Liver (tissue), 9 donors: Measurements from ENCODE around the gene SCLT1. TPM values are rescaled to one million over a fixed set of nuclear protein-coding genes. Genes with fewer than 3 reads are reported as not detected.
A peak's percentile ranks its signal among the peaks of the same experiment; 100 is the strongest.

Experiments used
- DNase-seq: peaks from one replicate; pipeline ENCODE4 v3.0.0-alpha.2; 2017; ENCODE audit warnings: low spot score
- H3K27ac ChIP-seq, 2 donors: one replicate each; pipeline ENCODE4 v1.7.0; 2013; ENCODE audit warnings: inconsistent platforms in 2 of 2, low read length in 2 of 2, control low read depth in 1 of 2, low read depth in 1 of 2, mild to moderate bottlenecking in 1 of 2
- H3K27me3 ChIP-seq, 4 donors: one replicate each; pipeline versions ENCODE4 v1.6.1 to v1.7.0; 2013; ENCODE audit warnings: low read length in 3 of 4, inconsistent platforms in 1 of 4, mild to moderate bottlenecking in 1 of 4, moderate library complexity in 1 of 4; ENCODE audit not compliant: control insufficient read depth in 4 of 4, insufficient read depth in 4 of 4
- H3K36me3 ChIP-seq, 4 donors: one replicate each; pipeline versions ENCODE4 v1.6.1 to v1.7.0; 2013; ENCODE audit warnings: low read length in 3 of 4, mild to moderate bottlenecking in 3 of 4, low read depth in 1 of 4, moderate library complexity in 1 of 4; ENCODE audit not compliant: control insufficient read depth in 4 of 4, insufficient read depth in 3 of 4
- H3K4me1 ChIP-seq, 4 donors: one replicate each; pipeline versions ENCODE4 v1.6.1 to v1.7.0; 2013; ENCODE audit warnings: low read length in 3 of 4, mild to moderate bottlenecking in 3 of 4, moderate library complexity in 1 of 4; ENCODE audit not compliant: control insufficient read depth in 4 of 4, insufficient read depth in 4 of 4
- H3K4me3 ChIP-seq, 3 donors: one replicate each; pipeline versions ENCODE4 v1.6.1 to v1.7.0; 2013; ENCODE audit warnings: low read length in 3 of 3, control low read depth in 1 of 3, low read depth in 1 of 3, mild to moderate bottlenecking in 1 of 3
- H3K9ac ChIP-seq, 2 donors: one replicate each; pipeline ENCODE4 v1.7.0; 2013; ENCODE audit warnings: low read length in 2 of 2, mild to moderate bottlenecking in 2 of 2, moderate library complexity in 2 of 2, control low read depth in 1 of 2, low read depth in 1 of 2
- H3K9me3 ChIP-seq, 4 donors: one replicate each; pipeline versions ENCODE4 v1.6.1 to v1.7.0; 2013; ENCODE audit warnings: low read length in 3 of 4; ENCODE audit not compliant: control insufficient read depth in 4 of 4
- ATF3 ChIP-seq: IDR thresholded peaks from 2 replicates; pipeline ENCODE4 v1.6.1; 2016; ENCODE audit warnings: antibody characterized with exemption
- CTCF ChIP-seq: fragments of 150-350 bp; IDR thresholded peaks from 2 replicates; pipeline ENCODE4 v1.5.1; 2017; ENCODE audit warnings: improper control_type of control experiment, low read depth, low read length; ENCODE audit not compliant: missing input control
- EGR1 ChIP-seq, 2 donors: IDR thresholded peaks; 2 replicates each; pipeline ENCODE4 v1.6.1; 2016 to 2018; ENCODE audit warnings: antibody characterized with exemption in 2 of 2, low read depth in 2 of 2
- FOXA2 ChIP-seq: IDR thresholded peaks from 2 replicates; pipeline ENCODE4 v1.6.1; 2016; ENCODE audit warnings: antibody characterized with exemption
- HNF4A ChIP-seq, 2 donors: conservative IDR thresholded peaks; 2 replicates each; pipeline ENCODE4 v1.6.1; 2016; ENCODE audit warnings: antibody characterized with exemption in 2 of 2, mild to moderate bottlenecking in 2 of 2
- JUND ChIP-seq, 2 donors: IDR thresholded peaks; 2 replicates each; pipeline ENCODE4 v1.6.1; 2016; ENCODE audit warnings: antibody characterized with exemption in 2 of 2
- MAX ChIP-seq: IDR thresholded peaks from 2 replicates; pipeline ENCODE4 v1.6.1; 2016; ENCODE audit warnings: antibody characterized with exemption
- NR2F2 ChIP-seq: IDR thresholded peaks from 2 replicates; pipeline ENCODE4 v1.6.1; 2016; ENCODE audit warnings: antibody characterized with exemption
- RAD21 ChIP-seq, 2 donors: IDR thresholded peaks; 2 replicates each; pipeline ENCODE4 v1.6.1; 2016; ENCODE audit warnings: antibody characterized with exemption in 2 of 2, mild to moderate bottlenecking in 2 of 2
- REST ChIP-seq: IDR thresholded peaks from 2 replicates; pipeline ENCODE4 v1.6.1; 2016; ENCODE audit warnings: antibody characterized with exemption, mild to moderate bottlenecking
- RXRA ChIP-seq, 2 donors: IDR thresholded peaks; 2 replicates each; pipeline ENCODE4 v1.6.1; 2017 to 2018; ENCODE audit warnings: antibody characterized with exemption in 2 of 2, mild to moderate bottlenecking in 1 of 2
- SP1 ChIP-seq: IDR thresholded peaks from 2 replicates; pipeline ENCODE4 v1.6.1; 2018; ENCODE audit warnings: antibody characterized with exemption, mild to moderate bottlenecking
- TAF1 ChIP-seq: conservative IDR thresholded peaks from 2 replicates; pipeline ENCODE4 v1.6.1; 2016; ENCODE audit warnings: antibody characterized with exemption, mild to moderate bottlenecking
- YY1 ChIP-seq: IDR thresholded peaks from 2 replicates; pipeline ENCODE4 v1.6.1; 2016; ENCODE audit warnings: antibody characterized with exemption, mild to moderate bottlenecking
- WGBS: extraction: QIAGEN DNeasy Blood & Tissue Kit; methylation state at CpG from one replicate; pipeline ENCODE4 v1.1.7; 2013; 5-methylcytosine and 5-hydroxymethylcytosine counted together
- polyA plus RNA-seq, 2 donors: library from polyadenylated mRNA; stranded (reverse) in 1 of 2; unstranded in 1 of 2; fragments of 200-250 nt in 1 of 2; fragments of >200 nt in 1 of 2; fragmentation: Nextera tagmentation in 1 of 2; extraction: Ambion mirVana in 1 of 2; gene quantifications; one replicate each; pipeline versions ENCODE4 v1.2.1 to v1.2.3, GENCODE V29; 2013 to 2015
- total RNA-seq, 2 donors: library from RNA; depleted of rRNA; stranded (reverse); fragments of >200 nt; gene quantifications; one replicate each; pipeline ENCODE4 v1.2.3, GENCODE V29; 2014
- TF ChIP-seq, protein P1 (sequence below): IDR thresholded peaks from 2 replicates; pipeline ENCODE4 v1.6.1; 2016; ENCODE audit warnings: antibody characterized with exemption
- donor health status: healthy.
- donor health status: healthy.
- donor health status: healthy.
- donor health status: healthy.
- donor health status: healthy.

SCLT1 gene
- total and polyA plus RNA-seq, 4 donors = 1.2 to 14.2 (median 4.0) TPM

- WGBS = 85% methylated on average over 2 of the region's 2 CpGs
- TF ChIP-seq HNF4A (conservative IDR thresholded peaks at IDR 0.05) = no peak
- no peak for TF ChIP-seq RXRA (IDR thresholded peaks at IDR 0.05)
- TF ChIP-seq EGR1 (IDR thresholded peaks at IDR 0.05; ENCODE audit: low read depth in 2 of 2) = no peak
- TF ChIP-seq JUND (IDR thresholded peaks at IDR 0.05) = no peak
- TF ChIP-seq TAF1 = no peak
- no peak for TF ChIP-seq SP1
- TF ChIP-seq CTCF = no peak
- TF ChIP-seq MAX = no peak
- TF ChIP-seq, protein P1, sequence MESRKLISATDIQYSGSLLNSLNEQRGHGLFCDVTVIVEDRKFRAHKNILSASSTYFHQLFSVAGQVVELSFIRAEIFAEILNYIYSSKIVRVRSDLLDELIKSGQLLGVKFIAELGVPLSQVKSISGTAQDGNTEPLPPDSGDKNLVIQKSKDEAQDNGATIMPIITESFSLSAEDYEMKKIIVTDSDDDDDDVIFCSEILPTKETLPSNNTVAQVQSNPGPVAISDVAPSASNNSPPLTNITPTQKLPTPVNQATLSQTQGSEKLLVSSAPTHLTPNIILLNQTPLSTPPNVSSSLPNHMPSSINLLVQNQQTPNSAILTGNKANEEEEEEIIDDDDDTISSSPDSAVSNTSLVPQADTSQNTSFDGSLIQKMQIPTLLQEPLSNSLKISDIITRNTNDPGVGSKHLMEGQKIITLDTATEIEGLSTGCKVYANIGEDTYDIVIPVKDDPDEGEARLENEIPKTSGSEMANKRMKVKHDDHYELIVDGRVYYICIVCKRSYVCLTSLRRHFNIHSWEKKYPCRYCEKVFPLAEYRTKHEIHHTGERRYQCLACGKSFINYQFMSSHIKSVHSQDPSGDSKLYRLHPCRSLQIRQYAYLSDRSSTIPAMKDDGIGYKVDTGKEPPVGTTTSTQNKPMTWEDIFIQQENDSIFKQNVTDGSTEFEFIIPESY = no peak
- no peak for TF ChIP-seq RAD21 (IDR thresholded peaks at IDR 0.05)
- Histone ChIP-seq H3K9me3 (no peaks in the 10 kb centered on the region), H3K4me1 (peaks cover 0 to 3% (median 0%) of the 10 kb centered on the region in 4 donors), H3K4me3 (no peak overlapping the region), H3K27ac (no peak overlapping the region), H3K9ac (no peak overlapping the region), H3K27me3 (no peaks in the 10 kb centered on the region), H3K36me3 (peaks cover 0 to 2% (median 0%) of the 10 kb centered on the region in 4 donors)
- DNase-seq = no peak
These were observed 52.9 kb downstream of the SCLT1 start for GRCh38 chr4:129040471-129040870.

DNA sequence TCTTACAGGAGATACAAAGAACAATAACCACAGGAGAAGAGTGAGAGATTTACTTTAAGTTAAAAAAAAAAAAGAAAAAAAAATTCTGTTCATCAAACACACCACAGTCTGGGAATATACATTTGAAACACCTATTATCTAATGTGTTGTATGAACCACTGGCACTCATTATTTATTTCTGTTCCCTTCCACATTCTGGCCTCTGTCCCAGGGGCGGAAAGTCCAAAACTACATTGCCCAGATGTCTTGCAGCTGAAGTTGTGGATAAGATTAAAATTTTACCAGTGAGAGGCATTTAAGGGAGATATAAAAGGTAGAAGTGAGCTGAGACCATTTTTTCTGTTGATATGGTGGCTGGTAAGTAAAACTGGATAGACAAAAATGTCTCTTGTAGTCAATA, 56.2 kb downstream of the SCLT1 start:
- Histone ChIP-seq H3K9ac (no peak overlapping the region), H3K9me3 (no peaks in the 10 kb centered on the region), H3K4me3 (no peak overlapping the region), H3K36me3 (peaks cover 0 to 2% (median 0%) of the 10 kb centered on the region in 4 donors), H3K27me3 (no peaks in the 10 kb centered on the region), H3K27ac (no peak overlapping the region), H3K4me1 (peaks cover 0 to 3% (median under 1%) of the 10 kb centered on the region in 4 donors)
- 61% methylated on average over 1 of the region's 1 CpG for WGBS
- TF ChIP-seq MAX (no peak), HNF4A (conservative IDR thresholded peaks at IDR 0.05) (peak; percentile 66)
- no peak for DNase-seq

- no peak for DNase-seq
- no peaks in the 10 kb centered on the region for H3K27me3 ChIP-seq
- H3K9me3 ChIP-seq = peaks cover 0 to 19% (median 4%) of the 10 kb centered on the region in 4 donors
- H3K36me3 ChIP-seq = peaks cover 0 to 5% (median 0%) of the 10 kb centered on the region in 4 donors
- H3K27ac ChIP-seq = no peak overlapping the region
- WGBS = 98% methylated on average over 5 of the region's 5 CpGs
- peak overlapping the region in 1 of 3 donors; percentile 7 for H3K4me3 ChIP-seq
- H3K9ac ChIP-seq = no peak overlapping the region
- H3K4me1 ChIP-seq = no peaks in the 10 kb centered on the region
- TF ChIP-seq FOXA2 (no peak), MAX (no peak), RXRA (IDR thresholded peaks at IDR 0.05) (no peak), EGR1 (IDR thresholded peaks at IDR 0.05; ENCODE audit: low read depth in 2 of 2) (no peak), SP1 (no peak), NR2F2 (no peak), REST (no peak), TAF1 (no peak), ATF3 (no peak), YY1 (no peak)
These were observed 78.5 kb downstream of the SCLT1 start for GRCh38 chr4:129014566-129015509.
